BE2C (cell line): ENCODE measurements around the gene AGBL4.

ENCODE experiments used
- DNase-seq: peaks from one replicate; pipeline ENCODE4 v3.0.0-alpha.2; 2020
- H3K27me3 ChIP-seq: fragments of 250-450 bp; sonication (Bioruptor Pico); 2 replicates; pipeline ENCODE4 v1.5.1; 2020; ENCODE audit warnings: mild to moderate bottlenecking
- H3K36me3 ChIP-seq: fragments of 250-450 bp; sonication (Bioruptor Pico); 2 replicates; pipeline ENCODE4 v1.5.1; 2020; ENCODE audit warnings: mild to moderate bottlenecking
- H3K4me1 ChIP-seq: fragments of 250-450 bp; sonication (Bioruptor Pico); 2 replicates; pipeline ENCODE4 v1.5.1; 2020
- H3K4me3 ChIP-seq: 2 replicates; pipeline ENCODE4 v1.5.1; 2011; ENCODE audit warnings: low read depth, low read length
- H3K9me3 ChIP-seq: fragments of 250-450 bp; sonication (Bioruptor Pico); 2 replicates; pipeline ENCODE4 v1.5.1; 2020
- TF ChIP-seq, protein P1 (sequence below): IDR thresholded peaks from 2 replicates; pipeline ENCODE4 v1.5.1; 2012; ENCODE audit warnings: mild to moderate bottlenecking, low read depth, low read length

The AGBL4 gene

DNA sequence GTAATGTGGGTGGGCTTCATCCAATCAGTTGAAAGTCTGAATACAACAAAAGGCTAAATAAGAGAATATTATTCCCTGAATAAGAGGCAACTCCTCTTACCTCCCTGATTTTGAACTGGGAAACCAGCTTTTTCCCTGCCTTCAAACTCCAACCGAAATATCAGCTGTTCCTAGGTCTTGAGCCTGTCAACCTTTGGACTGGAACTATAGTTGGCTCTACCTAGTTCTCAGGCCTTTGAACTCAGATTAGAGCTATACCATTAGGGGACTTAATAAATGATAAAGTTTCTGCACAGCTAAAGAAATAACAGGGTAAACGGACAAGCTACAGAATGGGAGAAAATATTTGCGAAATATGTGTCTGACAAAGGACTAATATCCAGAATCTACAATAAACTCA is 1203.3 kb downstream of the AGBL4 start:
- TF ChIP-seq, protein P1, sequence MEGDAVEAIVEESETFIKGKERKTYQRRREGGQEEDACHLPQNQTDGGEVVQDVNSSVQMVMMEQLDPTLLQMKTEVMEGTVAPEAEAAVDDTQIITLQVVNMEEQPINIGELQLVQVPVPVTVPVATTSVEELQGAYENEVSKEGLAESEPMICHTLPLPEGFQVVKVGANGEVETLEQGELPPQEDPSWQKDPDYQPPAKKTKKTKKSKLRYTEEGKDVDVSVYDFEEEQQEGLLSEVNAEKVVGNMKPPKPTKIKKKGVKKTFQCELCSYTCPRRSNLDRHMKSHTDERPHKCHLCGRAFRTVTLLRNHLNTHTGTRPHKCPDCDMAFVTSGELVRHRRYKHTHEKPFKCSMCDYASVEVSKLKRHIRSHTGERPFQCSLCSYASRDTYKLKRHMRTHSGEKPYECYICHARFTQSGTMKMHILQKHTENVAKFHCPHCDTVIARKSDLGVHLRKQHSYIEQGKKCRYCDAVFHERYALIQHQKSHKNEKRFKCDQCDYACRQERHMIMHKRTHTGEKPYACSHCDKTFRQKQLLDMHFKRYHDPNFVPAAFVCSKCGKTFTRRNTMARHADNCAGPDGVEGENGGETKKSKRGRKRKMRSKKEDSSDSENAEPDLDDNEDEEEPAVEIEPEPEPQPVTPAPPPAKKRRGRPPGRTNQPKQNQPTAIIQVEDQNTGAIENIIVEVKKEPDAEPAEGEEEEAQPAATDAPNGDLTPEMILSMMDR = no peak
- Histone ChIP-seq H3K4me3 (no peak overlapping the region), H3K9me3 (no peaks in the 10 kb centered on the region), H3K27me3 (no peaks in the 10 kb centered on the region), H3K36me3 (no peaks in the 10 kb centered on the region), H3K4me1 (peaks cover 4% of the 10 kb centered on the region)
- no peak for DNase-seq

DNA sequence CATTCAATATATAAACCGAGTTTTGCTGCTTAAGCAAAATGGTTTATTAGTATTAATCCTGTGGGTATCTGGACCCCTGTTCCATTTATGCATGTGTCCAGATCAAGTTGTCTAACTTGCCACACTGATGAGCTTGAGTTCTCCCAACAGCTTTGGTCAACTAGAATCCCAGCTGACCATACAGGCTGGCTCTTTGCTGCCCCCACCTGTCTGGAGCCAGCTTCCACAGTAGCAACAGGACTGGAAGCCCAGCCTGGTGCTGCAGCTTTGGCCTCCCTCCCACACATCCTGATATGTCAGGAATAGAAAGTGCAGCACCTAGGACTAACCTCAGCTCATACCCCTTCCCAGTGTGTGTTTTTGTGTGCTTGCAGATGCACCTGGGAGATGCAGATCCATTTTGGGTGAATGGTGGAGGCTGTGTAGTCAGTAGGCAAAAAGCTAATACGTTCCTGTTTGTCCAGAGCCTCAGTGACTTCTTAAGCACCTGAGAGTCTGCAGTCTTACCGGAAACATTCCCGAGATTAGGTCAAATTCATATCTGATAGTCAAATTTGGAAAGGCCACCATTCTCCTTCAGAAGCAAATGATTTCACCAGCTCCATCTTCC is 1206.1 kb downstream of the AGBL4 start:
- Histone ChIP-seq H3K4me1 (peaks cover 8% of the 10 kb centered on the region), H3K36me3 (no peaks in the 10 kb centered on the region), H3K4me3 (no peak overlapping the region), H3K27me3 (no peaks in the 10 kb centered on the region), H3K9me3 (no peaks in the 10 kb centered on the region)
- TF ChIP-seq, protein P1 = peak; percentile 80
- peak; percentile 71 for DNase-seq

DNA sequence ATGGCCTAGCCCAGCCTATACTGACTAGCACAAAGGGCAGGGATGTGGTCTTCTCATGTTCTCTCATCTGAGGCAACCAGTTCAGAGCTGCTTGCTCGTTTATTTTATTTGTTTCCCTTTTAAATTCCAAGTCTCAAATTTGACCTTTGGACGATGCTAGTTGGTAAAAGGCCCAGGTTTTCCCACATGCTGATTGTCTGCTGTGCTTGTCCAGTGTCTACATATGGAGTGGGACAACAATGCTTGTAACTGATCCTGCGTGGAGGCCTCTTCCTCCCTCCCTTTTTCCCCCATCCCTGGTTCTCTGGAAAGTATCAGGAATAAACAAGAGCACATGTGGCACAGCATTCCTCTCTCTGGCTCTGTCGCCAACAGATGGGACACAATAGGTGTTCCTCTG is 1213.0 kb downstream of the AGBL4 start:
- Histone ChIP-seq H3K4me3 (no peak overlapping the region), H3K27me3 (no peaks in the 10 kb centered on the region), H3K36me3 (no peaks in the 10 kb centered on the region), H3K4me1 (peaks cover 5% of the 10 kb centered on the region; the same call in 1 of the 2 replicates), H3K9me3 (no peaks in the 10 kb centered on the region)
- TF ChIP-seq, protein P1 = no peak
- no peak for DNase-seq

DNA sequence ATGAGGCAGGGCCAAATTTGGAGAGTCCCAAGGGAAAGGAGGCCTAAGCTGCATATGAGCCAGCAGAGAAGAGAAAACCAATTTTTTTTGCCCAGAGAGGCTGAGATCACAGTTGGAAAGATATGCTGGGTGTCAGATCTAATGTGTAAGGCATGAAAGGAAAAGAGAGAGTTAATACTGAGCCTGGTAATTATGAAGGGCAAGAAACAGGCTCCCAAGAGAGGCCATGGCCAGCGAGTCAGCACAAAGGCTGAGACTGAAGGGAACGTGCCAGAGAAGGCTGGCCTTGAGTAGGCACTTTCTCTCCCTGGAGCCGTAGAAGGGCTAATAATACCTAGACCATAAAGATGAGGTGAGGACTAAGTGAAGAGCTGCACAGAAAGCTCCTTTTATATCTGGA is 1215.3 kb downstream of the AGBL4 start:
- H3K9me3 ChIP-seq = no peaks in the 10 kb centered on the region
- DNase-seq = no peak
- TF ChIP-seq, protein P1 = no peak

DNA sequence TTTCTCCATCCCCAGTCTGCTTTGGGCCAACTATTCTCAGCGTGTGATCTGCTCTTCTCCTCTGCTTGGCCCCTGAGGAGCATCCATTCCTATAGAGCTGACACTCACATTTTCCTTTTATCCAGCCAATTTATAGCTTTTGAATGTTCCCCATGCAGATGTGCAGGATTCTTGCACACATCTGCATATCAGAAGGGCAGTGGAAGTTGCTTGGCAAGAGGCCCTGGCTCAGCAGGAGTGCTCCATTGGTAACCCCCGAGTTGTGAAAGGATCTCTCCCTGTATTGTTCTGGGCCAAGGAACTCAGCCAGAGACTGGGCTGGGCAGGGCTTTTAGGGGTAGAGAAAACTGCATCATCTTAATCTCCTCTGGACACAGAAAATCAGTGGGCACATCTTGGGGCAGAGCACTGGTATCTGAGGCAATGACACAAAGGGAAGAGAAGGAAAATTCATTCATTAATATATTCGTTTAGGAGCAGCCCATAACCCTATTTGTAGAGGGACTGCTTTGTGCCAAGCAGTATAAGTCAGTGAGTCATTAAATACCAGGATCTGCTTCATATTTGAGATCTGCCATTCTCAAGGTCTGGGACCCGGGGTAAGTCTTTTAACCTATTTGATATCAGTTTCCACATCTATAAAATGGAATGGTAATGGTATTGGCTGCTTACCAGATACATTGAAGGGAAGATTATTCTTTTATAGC is 1216.0 kb downstream of the AGBL4 start:
- Histone ChIP-seq H3K36me3 (no peaks in the 10 kb centered on the region), H3K4me1 (no peaks in the 10 kb centered on the region), H3K27me3 (no peaks in the 10 kb centered on the region), H3K4me3 (no peak overlapping the region), H3K9me3 (no peaks in the 10 kb centered on the region)
- DNase-seq = no peak
- TF ChIP-seq, protein P1 = no peak

More for the DNA sequence above, 1215.3 kb downstream of the AGBL4 start:
- H3K4me3 ChIP-seq = no peak overlapping the region
- H3K4me1 ChIP-seq = no peaks in the 10 kb centered on the region
- no peaks in the 10 kb centered on the region for H3K27me3 ChIP-seq
- H3K36me3 ChIP-seq = no peaks in the 10 kb centered on the region

DNA sequence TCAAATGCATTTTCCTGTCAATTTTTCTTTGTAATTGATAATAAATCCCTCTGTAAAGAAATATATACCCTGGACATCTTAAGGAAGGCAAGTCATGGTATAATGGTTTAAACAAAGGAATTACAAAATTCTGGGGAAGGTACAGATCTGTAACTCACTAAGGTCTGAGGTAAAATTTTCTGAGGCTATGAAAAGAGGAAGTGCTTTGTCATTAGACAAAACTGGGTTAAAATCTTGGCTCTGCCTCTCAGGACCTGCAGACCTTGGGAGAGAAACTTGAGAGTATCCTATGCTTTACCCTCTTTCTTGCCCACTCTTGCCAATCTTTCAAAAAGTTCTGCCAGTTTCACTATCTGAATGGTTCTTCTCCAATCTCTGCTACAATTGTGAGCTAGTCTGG is 1220.3 kb downstream of the AGBL4 start:
- Histone ChIP-seq H3K36me3 (no peaks in the 10 kb centered on the region), H3K27me3 (no peaks in the 10 kb centered on the region), H3K4me1 (no peaks in the 10 kb centered on the region), H3K4me3 (no peak overlapping the region), H3K9me3 (no peaks in the 10 kb centered on the region)
- TF ChIP-seq, protein P1 = no peak
- DNase-seq = no peak
